ENCODE measurements around the gene GALNT2. TPM values are rescaled to one million over a fixed set of nuclear protein-coding genes. Genes with fewer than 3 reads are reported as not detected.

GALNT2 gene
- total RNA-seq, 1 donor from 2014 or later = 144 TPM

- peak; percentile 30 for DNase-seq (ENCODE audit: low spot score)
Measured at GRCh38 chr1:230250666-230251065, 183.6 kb downstream of the GALNT2 start.

- DNase-seq (ENCODE audit: low spot score) = peak; percentile 64
Measured at GRCh38 chr1:230251644-230252191, 184.7 kb downstream of the GALNT2 start.

GRCh38 chr1:230253150-230253549 lies 186.1 kb downstream of the GALNT2 start:
- DNase-seq (ENCODE audit: low spot score) = no peak

- DNase-seq (ENCODE audit: low spot score) = peak; percentile 37
Measured at GRCh38 chr1:230254265-230254664, 187.2 kb downstream of the GALNT2 start.

- DNase-seq (ENCODE audit: low spot score) = peak; percentile 81
Measured at GRCh38 chr1:230255116-230255515, 188.1 kb downstream of the GALNT2 start.

GRCh38 chr1:230255991-230256390 lies 189.0 kb downstream of the GALNT2 start:
- peak; percentile 22 for DNase-seq (ENCODE audit: low spot score)

- peak; percentile 68 for DNase-seq (ENCODE audit: low spot score)
Measured at GRCh38 chr1:230256896-230257295, 189.9 kb downstream of the GALNT2 start.

- DNase-seq (ENCODE audit: low spot score) = no peak
Measured at GRCh38 chr1:230259621-230260020, 192.6 kb downstream of the GALNT2 start.

GRCh38 chr1:230260831-230261230 lies 193.8 kb downstream of the GALNT2 start:
- DNase-seq (ENCODE audit: low spot score) = no peak

- peak; percentile 26 for DNase-seq (ENCODE audit: low spot score)
Measured at GRCh38 chr1:230261928-230262650, 195.1 kb downstream of the GALNT2 start.

GRCh38 chr1:230262867-230263567 lies 196.0 kb downstream of the GALNT2 start:
- peak; percentile 76 for DNase-seq (ENCODE audit: low spot score)

- DNase-seq (ENCODE audit: low spot score) = peak; percentile 65
Measured at GRCh38 chr1:230263568-230264195, 196.6 kb downstream of the GALNT2 start.

- DNase-seq (ENCODE audit: low spot score) = peak; percentile 39
Measured at GRCh38 chr1:230264342-230264741, 197.3 kb downstream of the GALNT2 start.

- DNase-seq (ENCODE audit: low spot score) = peak; percentile 86
Measured at GRCh38 chr1:230265200-230266115, 198.4 kb downstream of the GALNT2 start.

- peak; percentile 30 for DNase-seq (ENCODE audit: low spot score)
Measured at GRCh38 chr1:230266456-230266855, 199.4 kb downstream of the GALNT2 start.

- DNase-seq (ENCODE audit: low spot score) = peak; percentile 67
Measured at GRCh38 chr1:230267338-230268065, 200.5 kb downstream of the GALNT2 start.

GRCh38 chr1:230268371-230269170 lies 201.5 kb downstream of the GALNT2 start:
- DNase-seq (ENCODE audit: low spot score) = no peak

GRCh38 chr1:230270185-230270558 lies 203.1 kb downstream of the GALNT2 start:
- no peak for DNase-seq (ENCODE audit: low spot score)

- no peak for DNase-seq (ENCODE audit: low spot score)
Measured at GRCh38 chr1:230270559-230271281, 203.7 kb downstream of the GALNT2 start.

All from mesenteric fat pad (tissue), 1 donor.